ENCODE results near the gene INTS11. TPM values are rescaled to one million over a fixed set of nuclear protein-coding genes. Genes with fewer than 3 reads are reported as not detected.

The INTS11 gene
- total RNA-seq, 1 experiment from 2014 or later = 161 TPM

DNA sequence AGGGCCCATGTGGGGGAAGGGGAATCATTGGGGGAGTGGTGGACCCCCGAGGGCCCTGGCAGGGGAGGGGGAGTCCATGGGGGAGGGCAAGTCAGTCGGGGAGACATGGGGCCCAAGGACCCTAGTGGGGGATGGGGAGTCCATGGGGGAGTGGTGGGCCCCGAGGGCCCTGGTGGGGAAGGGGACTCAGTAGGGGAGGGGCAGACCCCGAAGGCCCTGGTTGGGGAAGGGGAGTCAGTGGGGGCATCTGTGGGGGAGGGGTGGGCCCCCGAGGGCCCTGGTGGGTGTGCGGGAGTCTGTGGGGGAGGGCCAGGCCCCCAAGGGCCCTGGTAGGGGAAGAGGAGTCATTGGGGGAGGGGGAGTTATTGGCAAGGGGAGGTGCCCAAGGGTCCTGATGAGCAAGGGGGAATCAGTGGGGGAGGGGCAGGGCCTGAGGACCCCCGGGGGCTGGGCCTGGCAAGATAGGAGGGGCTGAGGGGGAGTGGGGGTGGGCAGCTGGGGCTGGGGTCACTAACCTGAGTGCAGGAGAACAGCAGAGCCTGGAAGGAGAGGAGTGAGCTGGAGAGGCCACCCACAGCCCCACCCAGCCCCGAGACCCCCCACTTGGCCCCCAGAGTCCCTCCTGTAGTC lies 31.8 kb upstream of the INTS11 start:
- Histone ChIP-seq H3K27ac (ENCODE audit: low read depth, low read length) (no peak overlapping the region), H3K9me2 (ENCODE audit: insufficient read depth) (no peaks in the 10 kb centered on the region), H3K9me3 (ENCODE audit: control insufficient read depth in 1 of 2, insufficient read depth in 1 of 2, low read depth in 1 of 2, low read length in 2 of 2) (no peaks in the 10 kb centered on the region), H3K4me2 (ENCODE audit: low read length) (no peak overlapping the region), H3K4me3 (replicated peaks in 1 of 2; ENCODE audit: low read depth in 1 of 2, low read length in 2 of 2) (no peak overlapping the region), H2AFZ (ENCODE audit: low read depth, low read length, poor library complexity, severe bottlenecking) (no peak overlapping the region), H3K79me2 (ENCODE audit: insufficient read depth, low read length) (no peaks in the 10 kb centered on the region), H3K4me1 (ENCODE audit: control insufficient read depth in 1 of 2, insufficient read depth in 2 of 2, low read length in 2 of 2) (peaks cover 29 to 70% of the 10 kb centered on the region in 2 experiments), H4K20me1 (ENCODE audit: insufficient read depth) (no peaks in the 10 kb centered on the region), H3K9ac (ENCODE audit: low read length) (no peak overlapping the region), H3K36me3 (ENCODE audit: control insufficient read depth in 1 of 2, insufficient read depth in 2 of 2, low read length in 2 of 2) (no peaks in the 10 kb centered on the region), H3K27me3 (ENCODE audit: insufficient read depth, low read length) (no peaks in the 10 kb centered on the region)
- DNase-seq (ENCODE audit: low read depth, low spot score) (no peak), ATAC-seq (no peak)
- intact Hi-C loops (cut with micrococcal nuclease) = no loop called here
- BruUV-seq (replicated peaks) = no TSS peak
- ChIA-PET POLR2A (no interaction called here), RAD21 (ENCODE audit: low non-redundant PET in 1 of 2, low total read pairs in 2 of 2, uncharacterized antibody in 2 of 2, unreplicated experiment in 2 of 2) (no interaction called here), CTCF (no interaction called here)
- TF ChIP-seq POLR2A (IDR thresholded peaks at IDR 0.05; ENCODE audit: borderline replicate concordance, extremely low read depth, insufficient read depth, insufficient read length) = no peak
- TF ChIP-seq YY1 (IDR thresholded peaks at IDR 0.05; ENCODE audit: extremely low read depth, insufficient replicate concordance, low read depth, low read length) = no peak
- TF ChIP-seq ELF1 (IDR thresholded peaks at IDR 0.05; ENCODE audit: borderline replicate concordance, low read depth) = no peak
- no peak for TF ChIP-seq SP1 (IDR thresholded peaks at IDR 0.05; ENCODE audit: low read depth)
- TF ChIP-seq, protein P1, sequence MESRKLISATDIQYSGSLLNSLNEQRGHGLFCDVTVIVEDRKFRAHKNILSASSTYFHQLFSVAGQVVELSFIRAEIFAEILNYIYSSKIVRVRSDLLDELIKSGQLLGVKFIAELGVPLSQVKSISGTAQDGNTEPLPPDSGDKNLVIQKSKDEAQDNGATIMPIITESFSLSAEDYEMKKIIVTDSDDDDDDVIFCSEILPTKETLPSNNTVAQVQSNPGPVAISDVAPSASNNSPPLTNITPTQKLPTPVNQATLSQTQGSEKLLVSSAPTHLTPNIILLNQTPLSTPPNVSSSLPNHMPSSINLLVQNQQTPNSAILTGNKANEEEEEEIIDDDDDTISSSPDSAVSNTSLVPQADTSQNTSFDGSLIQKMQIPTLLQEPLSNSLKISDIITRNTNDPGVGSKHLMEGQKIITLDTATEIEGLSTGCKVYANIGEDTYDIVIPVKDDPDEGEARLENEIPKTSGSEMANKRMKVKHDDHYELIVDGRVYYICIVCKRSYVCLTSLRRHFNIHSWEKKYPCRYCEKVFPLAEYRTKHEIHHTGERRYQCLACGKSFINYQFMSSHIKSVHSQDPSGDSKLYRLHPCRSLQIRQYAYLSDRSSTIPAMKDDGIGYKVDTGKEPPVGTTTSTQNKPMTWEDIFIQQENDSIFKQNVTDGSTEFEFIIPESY (IDR thresholded peaks at IDR 0.05; ENCODE audit: extremely low read depth, insufficient replicate concordance, low read length) = no peak
- TF ChIP-seq ZFX (IDR thresholded peaks at IDR 0.05) = no peak
- no peak for TF ChIP-seq EZH2 (IDR thresholded peaks at IDR 0.05)
- no peak for TF ChIP-seq FOSL1 (IDR thresholded peaks at IDR 0.05; ENCODE audit: low read depth)
- TF ChIP-seq CEBPB (IDR thresholded peaks at IDR 0.05; ENCODE audit: low read depth) = no peak
- TF ChIP-seq, protein P2, sequence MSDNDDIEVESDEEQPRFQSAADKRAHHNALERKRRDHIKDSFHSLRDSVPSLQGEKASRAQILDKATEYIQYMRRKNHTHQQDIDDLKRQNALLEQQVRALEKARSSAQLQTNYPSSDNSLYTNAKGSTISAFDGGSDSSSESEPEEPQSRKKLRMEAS (IDR thresholded peaks at IDR 0.05) = no peak
- no peak for TF ChIP-seq SRF (IDR thresholded peaks at IDR 0.05; ENCODE audit: low read depth)
- TF ChIP-seq POLR2AphosphoS5 (IDR thresholded peaks at IDR 0.05; ENCODE audit: low read depth, low read length) = no peak
- TF ChIP-seq, protein P3, sequence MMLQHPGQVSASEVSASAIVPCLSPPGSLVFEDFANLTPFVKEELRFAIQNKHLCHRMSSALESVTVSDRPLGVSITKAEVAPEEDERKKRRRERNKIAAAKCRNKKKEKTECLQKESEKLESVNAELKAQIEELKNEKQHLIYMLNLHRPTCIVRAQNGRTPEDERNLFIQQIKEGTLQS (IDR thresholded peaks at IDR 0.05) = no peak
- no peak for TF ChIP-seq CBX3 (IDR thresholded peaks at IDR 0.05; ENCODE audit: low read depth)

All from HCT116 (cell line).